Femur (tissue), 1 donor: ENCODE data around the gene CKS1B.
A peak's percentile ranks its signal among the peaks of the same experiment; 100 is the strongest.

Experiments used
- DNase-seq: peaks from one replicate; pipeline ENCODE4 v3.0.0-alpha.2; 2017

Gene CKS1B

GRCh38 chr1:155016231-155016831 lies 41.9 kb downstream of the CKS1B start:
- DNase-seq, result no peak

DNA sequence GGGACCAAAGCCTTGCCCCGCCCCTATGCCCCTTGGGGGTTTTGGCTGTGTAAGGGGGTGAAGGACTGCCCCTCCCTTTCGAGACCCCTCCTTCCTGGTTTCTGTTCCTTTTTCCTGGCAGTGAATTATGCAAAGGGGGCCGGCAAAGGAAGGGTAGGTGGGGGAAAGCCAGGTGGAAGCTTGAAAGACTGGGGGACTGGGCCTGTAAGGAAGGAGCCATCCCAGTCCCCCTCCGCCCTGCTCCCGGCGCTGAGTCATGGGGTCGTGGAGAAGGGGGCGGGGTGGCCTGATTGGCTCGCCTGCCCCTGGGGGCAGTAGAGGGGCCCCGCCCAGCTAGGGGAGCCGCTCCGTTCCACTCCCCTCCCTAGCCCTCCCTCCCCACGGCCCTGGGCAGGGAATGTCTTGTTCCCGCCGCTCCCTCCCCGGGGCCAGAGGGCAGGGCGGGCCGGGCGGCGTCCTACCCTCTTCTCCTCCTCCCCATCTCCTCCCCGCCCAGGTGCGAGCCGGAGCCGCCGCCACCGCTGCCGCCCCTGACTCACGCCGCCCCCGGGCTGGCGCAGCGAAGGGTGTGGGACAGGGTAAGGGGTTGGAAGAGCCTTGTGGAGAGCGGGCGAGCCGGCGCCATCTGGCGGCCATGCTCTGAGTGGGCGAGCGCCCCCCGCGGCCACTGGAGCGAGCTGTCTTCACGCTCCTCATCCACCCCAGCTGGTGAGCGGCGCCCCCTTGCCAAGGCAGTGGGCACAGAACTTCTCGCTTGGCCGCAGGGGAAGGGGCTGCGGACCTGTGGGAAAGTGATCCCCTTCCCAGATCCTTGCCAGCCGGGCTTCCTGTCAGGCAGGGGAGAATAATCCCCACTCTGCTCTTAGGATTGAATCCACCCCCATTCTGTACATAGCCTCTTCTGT lies 42.8 kb downstream of the CKS1B start:
- peak; percentile 91 for DNase-seq

- DNase-seq, result no peak
Measured at GRCh38 chr1:155017946-155018316, 43.5 kb downstream of the CKS1B start.

- DNase-seq, result no peak
Measured at GRCh38 chr1:155018617-155019348, 44.3 kb downstream of the CKS1B start.

GRCh38 chr1:155019377-155020245 lies 45.1 kb downstream of the CKS1B start:
- no peak for DNase-seq

DNA sequence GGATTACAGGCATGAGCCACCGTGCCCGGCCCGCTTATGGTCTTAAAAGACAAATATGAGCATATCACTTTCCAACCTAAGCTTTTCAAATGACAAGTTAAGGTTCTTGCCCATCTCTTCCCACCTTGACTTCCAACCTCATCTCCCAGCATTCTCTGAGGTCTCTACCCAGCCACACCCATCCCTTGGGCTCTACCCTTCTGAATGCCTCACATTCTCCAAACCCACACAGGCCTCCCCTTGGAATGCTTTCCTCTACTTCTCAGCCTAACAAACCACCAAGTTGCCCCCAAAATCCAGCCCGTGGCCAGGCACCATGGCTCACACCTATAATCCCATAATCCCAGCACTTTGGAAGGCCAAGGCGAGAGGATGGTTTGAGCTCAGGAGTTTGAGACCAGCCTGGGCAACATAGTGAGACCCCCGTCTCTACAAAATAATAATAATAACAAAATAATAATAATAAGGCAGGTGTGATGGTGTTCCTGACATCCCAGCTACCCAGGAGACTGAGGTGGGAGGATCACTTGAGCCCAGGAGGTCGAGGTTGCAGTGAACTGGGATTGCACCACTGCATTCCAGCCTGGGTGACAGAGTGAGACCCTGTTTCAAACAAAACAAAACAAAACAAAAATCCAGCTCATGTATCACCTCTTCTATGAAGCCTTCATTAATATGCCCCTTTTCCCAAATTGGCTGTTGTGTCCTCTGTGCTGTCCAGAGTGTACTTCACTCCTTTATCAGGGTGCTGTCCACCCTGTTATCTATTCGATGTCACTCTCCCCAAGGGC lies 47.9 kb downstream of the CKS1B start:
- DNase-seq, result no peak

DNA sequence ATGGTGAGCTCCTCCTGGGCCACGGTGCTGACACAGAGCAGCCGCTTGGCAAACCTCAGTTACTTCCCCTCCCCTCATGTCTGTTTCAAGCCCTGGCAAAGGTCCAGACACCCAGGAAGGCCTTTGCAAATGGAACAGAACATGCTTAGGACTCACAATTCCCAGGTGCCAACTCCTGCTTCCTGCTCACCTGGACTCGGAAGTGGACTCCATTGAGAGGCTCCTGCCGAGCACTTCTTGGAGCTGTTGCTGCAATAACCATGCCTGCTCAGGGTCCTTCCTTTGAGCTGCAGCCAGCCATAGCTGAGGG lies 48.4 kb downstream of the CKS1B start:
- DNase-seq, result no peak

- no peak for DNase-seq
Measured at GRCh38 chr1:155023627-155024026, 49.1 kb downstream of the CKS1B start.

- no peak for DNase-seq
Measured at GRCh38 chr1:155024315-155024714, 49.8 kb downstream of the CKS1B start.

GRCh38 chr1:155026154-155026553 lies 51.7 kb downstream of the CKS1B start:
- DNase-seq, result no peak

DNA sequence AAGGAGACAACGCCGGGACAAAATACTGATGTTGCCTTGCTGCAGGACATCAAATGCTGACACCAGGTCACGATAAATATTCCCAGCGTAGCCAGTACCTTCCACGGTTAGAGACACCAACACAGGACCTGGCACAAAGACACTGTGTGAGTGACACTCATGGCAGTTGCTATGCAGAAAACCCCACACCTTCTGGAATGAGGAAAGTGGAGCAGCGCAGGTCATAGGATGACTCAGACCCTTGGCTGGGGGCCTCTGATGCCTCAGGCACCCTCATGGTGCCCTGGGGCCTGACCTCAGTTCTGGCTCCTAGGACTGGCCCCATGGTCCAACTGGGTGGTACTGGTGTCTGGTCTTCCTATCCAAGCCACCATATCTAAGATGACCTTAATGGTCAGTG lies 52.1 kb downstream of the CKS1B start:
- DNase-seq, result no peak
